ENCODE results near the gene C17orf67. TPM values are rescaled to one million over a fixed set of nuclear protein-coding genes. Genes with fewer than 3 reads are reported as not detected.
"Not testable (repeated sequence)": the region's sequence is repeated elsewhere in the genome, so short reads cannot be mapped to it uniquely, and the experiment has no call there.

C17orf67 gene
- polyA plus RNA-seq, 1 donor from 2014 or later = 2.1 TPM

DNA sequence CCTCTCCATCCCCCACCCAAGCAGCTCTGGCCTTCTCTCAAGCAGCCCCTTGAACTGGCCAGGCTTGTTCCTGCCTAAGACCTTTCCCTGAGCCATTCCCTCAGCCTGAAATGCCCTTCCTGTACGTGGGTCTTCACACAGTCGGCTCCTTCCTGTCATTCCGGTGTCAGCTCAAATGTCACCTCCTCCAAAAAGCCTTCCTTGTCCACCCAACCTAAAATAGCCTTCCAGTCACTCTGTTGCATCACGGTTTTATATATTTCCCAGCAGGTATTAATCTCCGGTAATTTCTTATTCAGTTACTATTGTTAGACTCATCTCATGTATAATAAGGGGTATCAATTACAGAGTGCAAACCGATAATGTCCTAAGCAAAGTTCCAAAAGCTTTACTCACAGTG lies 51.8 kb downstream of the C17orf67 start:
- Mint-ChIP-seq H3K27ac (peak overlapping the region in 1 of 3 donors; percentile 61), H3K4me3 (no peak overlapping the region), H3K4me1 (peaks cover 2 to 14% (median 4%) of the 10 kb centered on the region in 3 donors)

GRCh38 chr17:56779898-56780777 lies 53.6 kb downstream of the C17orf67 start:
- H3K27me3 Mint-ChIP-seq = peaks cover 42% of the 10 kb centered on the region
- peaks cover 5% of the 10 kb centered on the region for H3K36me3 Mint-ChIP-seq
- peak overlapping the region; percentile 15 to 95 (median 90) for H3K4me3 Mint-ChIP-seq
- peak overlapping the region in 2 of 3 donors; percentile 24 to 94 for H3K27ac Mint-ChIP-seq
- H3K9me3 Mint-ChIP-seq = no peaks in the 10 kb centered on the region
- H3K4me1 Mint-ChIP-seq = peaks cover 0 to 10% (median 0%) of the 10 kb centered on the region in 3 donors

More for the DNA sequence above, 51.8 kb downstream of the C17orf67 start:
- H3K36me3 Mint-ChIP-seq = peaks cover 5% of the 10 kb centered on the region
- no peaks in the 10 kb centered on the region for H3K9me3 Mint-ChIP-seq
- H3K27me3 Mint-ChIP-seq = peaks cover 39% of the 10 kb centered on the region

GRCh38 chr17:56779322-56779721 lies 54.4 kb downstream of the C17orf67 start:
- H3K27ac Mint-ChIP-seq = peak overlapping the region in 1 of 3 donors; percentile 24
- no peaks in the 10 kb centered on the region for H3K9me3 Mint-ChIP-seq
- H3K36me3 Mint-ChIP-seq = peaks cover 5% of the 10 kb centered on the region
- H3K27me3 Mint-ChIP-seq = peaks cover 42% of the 10 kb centered on the region
- H3K4me3 Mint-ChIP-seq = peak overlapping the region in 2 of 4 donors; percentile 94 to 95
- peaks cover 0 to 10% (median 0%) of the 10 kb centered on the region in 3 donors for H3K4me1 Mint-ChIP-seq

- Mint-ChIP-seq H3K4me3 (no peak overlapping the region), H3K36me3 (peaks cover 3% of the 10 kb centered on the region), H3K9me3 (no peaks in the 10 kb centered on the region), H3K27me3 (peaks cover 42% of the 10 kb centered on the region), H3K27ac (no peak overlapping the region), H3K4me1 (peaks cover 0 to 10% (median 0%) of the 10 kb centered on the region in 3 donors)
Measured at GRCh38 chr17:56778898-56779297, 54.8 kb downstream of the C17orf67 start.

DNA sequence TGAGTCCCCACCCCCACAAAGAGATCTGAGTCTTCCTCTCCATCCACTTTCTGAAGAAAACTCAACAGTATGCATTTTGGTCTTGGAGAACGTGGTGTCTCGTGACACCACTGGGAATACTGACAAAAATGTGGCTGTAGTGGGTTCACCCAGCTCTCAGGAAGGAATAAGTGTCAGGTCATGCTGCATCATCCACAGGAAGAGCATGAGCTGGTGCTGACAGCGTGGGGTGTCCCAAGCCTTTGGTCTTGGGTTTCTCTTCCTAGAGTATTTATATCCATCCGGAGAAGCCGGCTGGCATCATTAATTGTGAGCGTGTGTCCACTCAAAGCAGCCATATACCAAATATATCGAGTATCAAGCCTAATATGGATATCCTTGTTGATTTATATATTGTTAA lies 55.9 kb downstream of the C17orf67 start:
- H3K27me3 Mint-ChIP-seq = peaks cover 42% of the 10 kb centered on the region
- H3K36me3 Mint-ChIP-seq = peaks cover 1% of the 10 kb centered on the region
- H3K4me3 Mint-ChIP-seq = peak overlapping the region in 1 of 4 donors; percentile 3
- no peaks in the 10 kb centered on the region for H3K9me3 Mint-ChIP-seq
- H3K4me1 Mint-ChIP-seq = peaks cover 0 to 10% (median 0%) of the 10 kb centered on the region in 3 donors
- H3K27ac Mint-ChIP-seq = no peak overlapping the region

DNA sequence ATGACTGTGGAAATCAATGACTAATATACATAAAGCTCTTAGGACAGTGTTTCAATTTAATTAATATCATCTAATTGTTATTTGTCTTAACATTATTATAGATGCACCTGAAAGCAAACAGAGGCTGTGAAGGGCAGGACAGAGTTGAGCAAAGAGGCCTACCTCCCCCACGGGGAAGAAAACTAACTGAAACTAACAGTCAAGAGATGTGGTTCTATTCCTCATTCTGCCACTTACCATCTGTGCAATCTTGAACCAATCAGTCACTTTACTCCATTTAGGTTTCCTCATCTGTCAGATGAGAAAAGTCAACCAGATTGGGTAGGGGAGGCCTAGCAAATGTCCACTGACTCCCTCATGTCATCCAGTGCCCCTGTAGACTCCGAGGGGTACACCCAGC lies 59.1 kb downstream of the C17orf67 start:
- H3K4me3 Mint-ChIP-seq = no peak overlapping the region
- no peaks in the 10 kb centered on the region for H3K36me3 Mint-ChIP-seq
- H3K9me3 Mint-ChIP-seq = no peaks in the 10 kb centered on the region
- H3K27ac Mint-ChIP-seq = no peak overlapping the region
- peaks cover 0 to 3% (median 0%) of the 10 kb centered on the region in 3 donors for H3K4me1 Mint-ChIP-seq
- H3K27me3 Mint-ChIP-seq = peaks cover 26% of the 10 kb centered on the region

DNA sequence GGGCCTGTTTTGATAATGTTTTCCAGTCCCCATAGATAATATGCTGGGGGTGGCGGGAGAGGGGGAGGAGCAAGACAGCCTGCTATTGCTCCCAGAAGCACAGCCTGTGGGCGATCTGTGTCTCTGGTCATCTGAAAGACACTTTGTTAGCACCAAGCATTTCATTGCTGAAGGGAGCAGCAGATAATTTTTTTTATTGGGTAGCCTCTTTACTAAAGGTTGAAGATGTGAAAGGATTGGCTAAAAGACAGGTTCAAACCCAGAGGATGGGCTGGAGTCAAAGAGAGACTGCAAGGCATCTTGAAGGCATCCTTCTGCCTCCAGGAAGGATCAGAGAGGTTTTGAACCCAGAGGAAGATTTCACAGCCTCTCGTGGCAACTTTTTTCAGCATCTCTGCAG lies 60.6 kb downstream of the C17orf67 start:
- Mint-ChIP-seq H3K27ac (no peak overlapping the region), H3K4me1 (no peaks in the 10 kb centered on the region), H3K4me3 (no peak overlapping the region), H3K9me3 (no peaks in the 10 kb centered on the region), H3K36me3 (no peaks in the 10 kb centered on the region), H3K27me3 (peaks cover 15% of the 10 kb centered on the region)

DNA sequence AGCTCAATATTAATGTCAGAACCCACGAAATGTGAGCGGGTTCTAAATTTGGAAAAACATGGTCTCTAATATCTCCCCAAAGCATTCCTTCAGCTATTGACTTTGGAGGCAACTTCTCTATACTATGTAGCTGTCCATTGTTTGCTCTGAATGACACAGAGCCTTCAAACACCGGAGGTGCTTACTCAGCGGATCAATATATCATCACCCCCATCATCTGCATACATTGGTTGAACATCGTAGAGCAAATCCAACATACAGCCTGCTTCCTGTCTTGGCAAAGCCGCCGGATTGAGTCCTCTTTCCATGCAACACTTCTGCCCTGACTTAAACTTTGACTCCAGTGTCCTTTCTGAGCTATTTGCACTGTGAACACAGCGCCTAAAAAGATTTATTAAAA lies 61.3 kb downstream of the C17orf67 start:
- Mint-ChIP-seq H3K4me3 (no peak overlapping the region), H3K9me3 (no peaks in the 10 kb centered on the region), H3K27ac (peak overlapping the region in 1 of 3 donors; percentile 61), H3K4me1 (no peaks in the 10 kb centered on the region), H3K36me3 (no peaks in the 10 kb centered on the region), H3K27me3 (peaks cover 9% of the 10 kb centered on the region)

DNA sequence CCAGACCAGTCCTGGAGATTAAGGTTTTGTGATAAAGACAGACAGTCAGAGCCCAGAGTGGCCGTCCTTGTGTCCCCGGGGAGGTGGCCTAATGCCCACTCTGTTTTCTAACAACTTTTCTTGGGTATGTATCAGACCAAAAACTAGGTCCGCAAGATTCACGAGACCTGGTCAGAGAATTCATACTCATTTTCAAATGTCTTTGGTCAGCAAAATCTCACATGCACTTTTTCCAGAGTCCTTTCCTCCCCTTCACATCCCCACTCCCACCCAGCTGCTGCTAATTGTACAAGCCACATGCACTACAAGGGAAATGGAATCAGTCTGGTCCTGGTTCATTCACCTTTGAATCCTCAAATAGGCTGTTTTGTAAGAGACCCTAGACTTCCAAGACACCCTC lies 61.7 kb downstream of the C17orf67 start:
- no peaks in the 10 kb centered on the region for H3K36me3 Mint-ChIP-seq
- H3K27me3 Mint-ChIP-seq = peaks cover 4% of the 10 kb centered on the region
- no peak overlapping the region for H3K27ac Mint-ChIP-seq
- H3K4me1 Mint-ChIP-seq = no peaks in the 10 kb centered on the region
- H3K9me3 Mint-ChIP-seq = no peaks in the 10 kb centered on the region
- no peak overlapping the region for H3K4me3 Mint-ChIP-seq

DNA sequence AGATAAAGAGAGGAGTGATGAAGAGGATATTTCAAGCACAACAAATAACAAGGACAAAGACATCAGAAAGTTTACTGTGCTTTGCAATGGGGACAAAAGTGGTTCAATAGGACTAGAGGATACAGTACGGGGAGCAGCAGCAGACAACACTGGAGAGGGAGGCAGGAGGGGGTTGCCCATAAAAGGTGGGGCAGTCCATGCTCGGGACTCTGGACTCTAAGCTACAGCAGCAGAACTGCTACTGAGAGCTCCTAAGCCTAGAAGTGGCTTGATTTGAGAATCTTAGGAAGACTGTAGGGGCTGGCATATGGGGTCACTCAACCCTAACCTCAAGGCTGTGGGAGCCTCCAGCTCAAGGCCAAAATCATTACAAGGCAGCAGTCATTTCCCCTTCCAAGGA lies 62.2 kb downstream of the C17orf67 start:
- Mint-ChIP-seq H3K9me3 (no peaks in the 10 kb centered on the region), H3K36me3 (no peaks in the 10 kb centered on the region), H3K4me1 (no peaks in the 10 kb centered on the region), H3K27me3 (peaks cover 3% of the 10 kb centered on the region), H3K4me3 (no peak overlapping the region), H3K27ac (no peak overlapping the region)

DNA sequence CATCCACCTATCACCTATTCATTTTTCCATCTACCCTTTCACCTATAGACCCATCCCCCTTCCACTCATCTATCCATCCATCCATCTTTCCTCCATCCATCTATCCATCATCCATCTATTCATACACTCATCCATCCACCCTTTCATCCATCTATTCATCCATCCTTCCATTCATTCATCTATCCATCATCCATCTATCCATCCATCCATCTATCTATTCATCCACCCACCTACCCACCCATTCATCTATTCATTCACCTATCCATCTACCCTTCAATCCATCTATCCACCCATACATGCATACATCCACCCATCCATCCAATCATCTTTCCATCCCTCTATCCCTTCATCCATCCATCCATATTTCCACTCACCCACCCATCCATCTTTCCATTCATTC lies 63.3 kb downstream of the C17orf67 start:
- Mint-ChIP-seq H3K27ac (no peak overlapping the region), H3K36me3 (no peaks in the 10 kb centered on the region), H3K4me1 (no peaks in the 10 kb centered on the region), H3K4me3 (no peak overlapping the region), H3K27me3 (peaks cover 3% of the 10 kb centered on the region), H3K9me3 (no peaks in the 10 kb centered on the region)

DNA sequence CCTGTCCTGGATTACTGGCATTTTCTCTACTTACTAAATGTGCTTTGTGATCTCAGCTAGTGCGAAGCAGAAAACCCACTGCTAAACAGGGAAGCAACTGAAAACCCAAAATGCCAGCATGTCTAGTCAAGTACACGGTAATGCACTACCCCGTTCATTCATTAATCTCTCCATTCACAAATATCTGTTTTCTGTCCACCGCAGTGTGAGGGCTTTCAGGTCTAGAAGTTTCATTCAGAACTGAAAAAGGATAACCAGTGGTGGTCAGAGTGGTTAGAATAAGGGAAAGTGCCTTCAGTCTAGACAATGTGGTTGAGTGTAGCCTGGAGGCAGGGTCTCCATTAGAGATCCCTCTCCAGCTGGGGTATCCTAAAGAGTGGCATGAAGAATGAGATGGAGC lies 68.3 kb downstream of the C17orf67 start:
- H3K9me3 Mint-ChIP-seq = no peaks in the 10 kb centered on the region
- H3K4me3 Mint-ChIP-seq = no peak overlapping the region
- H3K36me3 Mint-ChIP-seq = no peaks in the 10 kb centered on the region
- no peak overlapping the region for H3K27ac Mint-ChIP-seq
- H3K4me1 Mint-ChIP-seq = no peaks in the 10 kb centered on the region
- H3K27me3 Mint-ChIP-seq = peaks cover 9% of the 10 kb centered on the region

DNA sequence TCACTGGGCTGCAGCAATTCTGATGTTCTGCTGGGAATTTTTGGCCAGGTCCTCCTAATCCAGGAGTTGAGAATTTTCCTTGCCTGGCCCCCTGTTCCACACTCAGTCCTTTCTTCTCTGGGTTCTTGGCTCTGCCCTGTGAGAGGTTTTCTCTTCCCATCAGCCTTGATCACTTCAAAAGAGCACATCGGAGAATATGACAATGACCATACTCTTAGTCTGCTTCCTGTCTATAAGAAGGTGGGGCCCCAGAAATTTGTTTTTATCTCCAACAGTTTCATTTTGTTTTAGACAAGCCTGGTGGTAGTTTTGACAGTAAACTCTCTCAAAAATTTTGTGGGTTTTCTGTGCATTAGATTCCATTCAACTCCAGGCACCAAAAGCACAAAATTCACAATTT lies 70.7 kb downstream of the C17orf67 start:
- no peaks in the 10 kb centered on the region for H3K4me1 Mint-ChIP-seq
- no peak overlapping the region for H3K4me3 Mint-ChIP-seq
- H3K27me3 Mint-ChIP-seq = peaks cover 10% of the 10 kb centered on the region
- H3K27ac Mint-ChIP-seq = no peak overlapping the region
- H3K9me3 Mint-ChIP-seq = no peaks in the 10 kb centered on the region
- H3K36me3 Mint-ChIP-seq = no peaks in the 10 kb centered on the region

DNA sequence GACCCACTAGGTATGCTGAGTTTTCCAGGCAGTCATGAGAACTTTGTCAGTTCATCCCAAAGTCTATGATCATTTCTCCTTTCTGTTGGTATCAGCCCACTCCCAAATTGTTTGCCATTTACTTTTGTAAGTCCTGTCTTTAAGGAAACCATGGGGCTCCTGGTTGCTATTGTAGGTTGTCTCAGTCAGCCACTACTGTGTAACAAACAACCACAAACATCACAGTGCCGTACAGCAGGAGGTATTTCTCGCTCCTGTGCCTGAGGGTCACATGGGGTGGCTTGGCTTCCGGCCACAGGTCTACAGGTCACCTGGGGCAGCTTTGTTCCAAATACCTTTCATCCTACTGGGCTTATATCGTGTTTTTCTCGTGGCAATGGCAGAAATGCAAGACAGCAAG lies 71.6 kb downstream of the C17orf67 start:
- no peak overlapping the region for H3K4me3 Mint-ChIP-seq
- no peaks in the 10 kb centered on the region for H3K36me3 Mint-ChIP-seq
- peaks cover 11% of the 10 kb centered on the region for H3K27me3 Mint-ChIP-seq
- no peak overlapping the region for H3K27ac Mint-ChIP-seq
- no peaks in the 10 kb centered on the region for H3K4me1 Mint-ChIP-seq
- peaks cover 0 to 2% (median 0%) of the 10 kb centered on the region in 3 donors for H3K9me3 Mint-ChIP-seq

DNA sequence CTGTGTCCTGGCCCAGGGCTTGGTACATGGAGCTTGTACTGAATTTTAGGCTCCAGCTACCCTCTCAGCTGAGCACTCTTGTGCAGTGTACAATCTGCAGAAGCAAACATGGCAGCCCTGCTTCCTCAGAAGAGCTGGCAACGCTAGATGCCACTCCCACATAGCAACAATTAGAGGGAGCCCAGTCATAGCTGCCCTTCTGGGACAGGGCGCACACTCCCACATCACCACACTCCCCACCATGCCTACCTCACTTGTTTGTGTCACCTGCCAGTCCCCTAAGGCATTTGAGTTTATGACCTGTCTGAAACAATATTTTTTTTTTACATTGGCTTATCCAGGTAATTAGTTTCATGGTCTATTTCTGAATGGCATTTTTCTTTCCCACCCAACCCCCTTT lies 72.3 kb downstream of the C17orf67 start:
- Mint-ChIP-seq H3K4me1 (no peaks in the 10 kb centered on the region), H3K27ac (no peak overlapping the region), H3K4me3 (no peak overlapping the region), H3K27me3 (peaks cover 15% of the 10 kb centered on the region), H3K36me3 (no peaks in the 10 kb centered on the region), H3K9me3 (peaks cover 0 to 2% (median 0%) of the 10 kb centered on the region in 3 donors)

DNA sequence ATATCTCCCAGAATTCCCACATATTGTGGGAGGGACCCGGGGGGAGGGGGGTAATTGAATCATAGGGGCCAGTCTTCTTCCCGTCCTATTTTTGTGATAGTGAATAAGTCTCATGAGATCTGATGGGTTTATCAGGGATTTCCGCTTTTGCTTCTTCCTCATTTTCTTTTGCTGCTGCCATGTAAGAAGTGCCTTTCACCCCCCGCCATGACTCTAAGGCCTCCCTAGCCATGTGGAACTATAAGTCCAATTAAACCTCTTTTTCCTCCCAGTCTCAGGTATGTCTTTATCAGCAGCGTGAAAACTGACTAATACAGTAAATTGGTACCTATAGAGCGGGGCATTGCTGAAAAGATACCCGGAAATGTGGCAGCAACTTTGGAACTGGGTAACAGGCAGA lies 76.1 kb downstream of the C17orf67 start:
- not testable (repeated sequence) for H3K36me3 Mint-ChIP-seq, H3K4me3 Mint-ChIP-seq, H3K9me3 Mint-ChIP-seq, H3K4me1 Mint-ChIP-seq
- peaks cover 15% of the 10 kb centered on the region for H3K27me3 Mint-ChIP-seq
- peak overlapping the region in 1 of 3 donors; percentile 55 for H3K27ac Mint-ChIP-seq

All from IgD-negative memory B cell (primary cell).